Epithelial cell of prostate (primary cell): ENCODE data around the gene CPNE8.

Source experiments
- DNase-seq: peaks from one replicate; pipeline ENCODE4 v3.0.0-alpha.2; 2011; ENCODE audit warnings: low read depth, low spot score
- H3K27ac ChIP-seq: fragments of 450-650 bp; 2 replicates; pipeline ENCODE4 v1.5.1; 2017; ENCODE audit warnings: mild to moderate bottlenecking

Gene CPNE8

GRCh38 chr12:38838056-38838850 lies 67.1 kb downstream of the CPNE8 start:
- no peak overlapping the region for H3K27ac ChIP-seq
- no peak for DNase-seq

GRCh38 chr12:38831715-38832114 lies 73.7 kb downstream of the CPNE8 start:
- peak overlapping the region; percentile 14 for H3K27ac ChIP-seq
- no peak for DNase-seq

GRCh38 chr12:38825006-38825405 lies 80.4 kb downstream of the CPNE8 start:
- no peak for DNase-seq
- no peak overlapping the region for H3K27ac ChIP-seq

- no peak for DNase-seq
- no peak overlapping the region for H3K27ac ChIP-seq
These were observed 81.7 kb downstream of the CPNE8 start for GRCh38 chr12:38823738-38824137.

GRCh38 chr12:38823314-38823713 lies 82.1 kb downstream of the CPNE8 start:
- no peak overlapping the region for H3K27ac ChIP-seq
- DNase-seq: no peak

GRCh38 chr12:38817942-38818341 lies 87.4 kb downstream of the CPNE8 start:
- no peak overlapping the region for H3K27ac ChIP-seq
- DNase-seq: no peak

- no peak overlapping the region for H3K27ac ChIP-seq
- no peak for DNase-seq
These were observed 91.5 kb downstream of the CPNE8 start for GRCh38 chr12:38813923-38814322.

GRCh38 chr12:38811814-38812356 lies 93.5 kb downstream of the CPNE8 start:
- no peak overlapping the region for H3K27ac ChIP-seq
- no peak for DNase-seq

GRCh38 chr12:38809832-38810231 lies 95.6 kb downstream of the CPNE8 start:
- H3K27ac ChIP-seq: no peak overlapping the region
- DNase-seq: no peak

GRCh38 chr12:38788106-38788505 lies 117.3 kb downstream of the CPNE8 start:
- no peak overlapping the region for H3K27ac ChIP-seq
- DNase-seq: no peak

GRCh38 chr12:38785381-38785780 lies 120.0 kb downstream of the CPNE8 start:
- no peak overlapping the region for H3K27ac ChIP-seq
- no peak for DNase-seq

GRCh38 chr12:38783304-38783703 lies 122.1 kb downstream of the CPNE8 start:
- DNase-seq: no peak
- H3K27ac ChIP-seq: no peak overlapping the region

- H3K27ac ChIP-seq: no peak overlapping the region
- no peak for DNase-seq
These were observed 123.0 kb downstream of the CPNE8 start for GRCh38 chr12:38782359-38782758.

- no peak overlapping the region for H3K27ac ChIP-seq
- no peak for DNase-seq
These were observed 128.7 kb downstream of the CPNE8 start for GRCh38 chr12:38776647-38777046.

- no peak for DNase-seq
- H3K27ac ChIP-seq: no peak overlapping the region
These were observed 129.9 kb downstream of the CPNE8 start for GRCh38 chr12:38775457-38775856.

- no peak overlapping the region for H3K27ac ChIP-seq
- no peak for DNase-seq
These were observed 133.0 kb downstream of the CPNE8 start for GRCh38 chr12:38772437-38772836.

- DNase-seq: no peak
- no peak overlapping the region for H3K27ac ChIP-seq
These were observed 133.5 kb downstream of the CPNE8 start for GRCh38 chr12:38771871-38772270.

- DNase-seq: peak; percentile 56
These were observed 143.6 kb downstream of the CPNE8 start for GRCh38 chr12:38761636-38762342.

GRCh38 chr12:38761111-38761510 lies 144.3 kb downstream of the CPNE8 start:
- peak overlapping the region; percentile 32 for H3K27ac ChIP-seq
- no peak for DNase-seq

More at GRCh38 chr12:38761636-38762342, 143.6 kb downstream of the CPNE8 start:
- H3K27ac ChIP-seq: peak overlapping the region; percentile 32

GRCh38 chr12:38759621-38760020 lies 145.8 kb downstream of the CPNE8 start:
- DNase-seq: no peak
- no peak overlapping the region for H3K27ac ChIP-seq

GRCh38 chr12:38746744-38747143 lies 158.6 kb downstream of the CPNE8 start:
- H3K27ac ChIP-seq: no peak overlapping the region
- DNase-seq: no peak
